Parathyroid adenoma (tissue), 2 donors: ENCODE results near the gene PIK3C2A.
"Not testable (repeated sequence)": the region's sequence is repeated elsewhere in the genome, so short reads cannot be mapped to it uniquely, and the experiment has no call there.

Source experiments
- H2AFZ ChIP-seq: fragments of 300-600 bp; sonication (generic); one replicate; pipeline ENCODE4 v1.7.0; 2017; ENCODE audit warnings: antibody characterized with exemption, mild to moderate bottlenecking
- H3K27ac ChIP-seq: fragments of 300-600 bp; sonication (generic); one replicate; pipeline ENCODE4 v1.7.0; 2017
- H3K27me3 ChIP-seq: fragments of 300-600 bp; sonication (generic); one replicate; pipeline ENCODE4 v1.7.0; 2017; ENCODE audit warnings: low read length; ENCODE audit not compliant: control insufficient read depth, insufficient read depth
- H3K36me3 ChIP-seq: fragments of 300-600 bp; sonication (generic); one replicate; pipeline ENCODE4 v1.7.0; 2017; ENCODE audit warnings: low read length; ENCODE audit not compliant: control insufficient read depth, insufficient read depth
- H3K4me1 ChIP-seq: fragments of 300-600 bp; sonication (generic); one replicate; pipeline ENCODE4 v1.7.0; 2017; ENCODE audit warnings: control low read depth
- H3K4me2 ChIP-seq: fragments of 300-600 bp; sonication (generic); one replicate; pipeline ENCODE4 v1.7.0; 2017; ENCODE audit warnings: low read length
- H3K4me3 ChIP-seq: fragments of 300-600 bp; sonication (generic); one replicate; pipeline ENCODE4 v1.7.0; 2017; ENCODE audit warnings: low read depth, low read length
- H3K79me2 ChIP-seq: fragments of 300-600 bp; sonication (generic); one replicate; pipeline ENCODE4 v1.7.0; 2017; ENCODE audit warnings: control low read depth
- H3K9ac ChIP-seq: fragments of 300-600 bp; sonication (generic); one replicate; pipeline ENCODE4 v1.7.0; 2017; ENCODE audit warnings: mild to moderate bottlenecking
- H3K9me3 ChIP-seq: fragments of 300-600 bp; sonication (generic); one replicate; pipeline ENCODE4 v1.7.0; 2017; ENCODE audit warnings: low read length; ENCODE audit not compliant: control insufficient read depth
- TF ChIP-seq, protein P1 (sequence below): fragments of 300-600 bp; sonication (generic); IDR thresholded peaks from one replicate; pipeline ENCODE4 v1.7.0; 2017; ENCODE audit warnings: antibody characterized with exemption, mild to moderate bottlenecking
- donor health status: primary hyperparathyroidism.

PIK3C2A gene

GRCh38 chr11:17250561-17251350, 43.0 kb upstream of the PIK3C2A start:
- Histone ChIP-seq H3K27me3 (no peaks in the 10 kb centered on the region), H3K4me1 (no peaks in the 10 kb centered on the region), H3K9ac (no peak overlapping the region), H3K27ac (no peak overlapping the region), H3K79me2 (no peaks in the 10 kb centered on the region), H2AFZ (no peak overlapping the region), H3K9me3 (no peaks in the 10 kb centered on the region), H3K4me3 (no peak overlapping the region), H3K36me3 (no peaks in the 10 kb centered on the region), H3K4me2 (no peak overlapping the region)
- TF ChIP-seq, protein P1, sequence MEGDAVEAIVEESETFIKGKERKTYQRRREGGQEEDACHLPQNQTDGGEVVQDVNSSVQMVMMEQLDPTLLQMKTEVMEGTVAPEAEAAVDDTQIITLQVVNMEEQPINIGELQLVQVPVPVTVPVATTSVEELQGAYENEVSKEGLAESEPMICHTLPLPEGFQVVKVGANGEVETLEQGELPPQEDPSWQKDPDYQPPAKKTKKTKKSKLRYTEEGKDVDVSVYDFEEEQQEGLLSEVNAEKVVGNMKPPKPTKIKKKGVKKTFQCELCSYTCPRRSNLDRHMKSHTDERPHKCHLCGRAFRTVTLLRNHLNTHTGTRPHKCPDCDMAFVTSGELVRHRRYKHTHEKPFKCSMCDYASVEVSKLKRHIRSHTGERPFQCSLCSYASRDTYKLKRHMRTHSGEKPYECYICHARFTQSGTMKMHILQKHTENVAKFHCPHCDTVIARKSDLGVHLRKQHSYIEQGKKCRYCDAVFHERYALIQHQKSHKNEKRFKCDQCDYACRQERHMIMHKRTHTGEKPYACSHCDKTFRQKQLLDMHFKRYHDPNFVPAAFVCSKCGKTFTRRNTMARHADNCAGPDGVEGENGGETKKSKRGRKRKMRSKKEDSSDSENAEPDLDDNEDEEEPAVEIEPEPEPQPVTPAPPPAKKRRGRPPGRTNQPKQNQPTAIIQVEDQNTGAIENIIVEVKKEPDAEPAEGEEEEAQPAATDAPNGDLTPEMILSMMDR: no peak

GRCh38 chr11:17244046-17244445, 36.3 kb upstream of the PIK3C2A start:
- Histone ChIP-seq H3K27me3 (no peaks in the 10 kb centered on the region), H3K4me2 (no peak overlapping the region), H3K4me3 (no peak overlapping the region), H3K4me1 (peaks cover 5% of the 10 kb centered on the region), H3K79me2 (no peaks in the 10 kb centered on the region), H3K9me3 (no peaks in the 10 kb centered on the region), H2AFZ (no peak overlapping the region), H3K9ac (no peak overlapping the region), H3K27ac (no peak overlapping the region), H3K36me3 (no peaks in the 10 kb centered on the region)
- TF ChIP-seq, protein P1: no peak

DNA sequence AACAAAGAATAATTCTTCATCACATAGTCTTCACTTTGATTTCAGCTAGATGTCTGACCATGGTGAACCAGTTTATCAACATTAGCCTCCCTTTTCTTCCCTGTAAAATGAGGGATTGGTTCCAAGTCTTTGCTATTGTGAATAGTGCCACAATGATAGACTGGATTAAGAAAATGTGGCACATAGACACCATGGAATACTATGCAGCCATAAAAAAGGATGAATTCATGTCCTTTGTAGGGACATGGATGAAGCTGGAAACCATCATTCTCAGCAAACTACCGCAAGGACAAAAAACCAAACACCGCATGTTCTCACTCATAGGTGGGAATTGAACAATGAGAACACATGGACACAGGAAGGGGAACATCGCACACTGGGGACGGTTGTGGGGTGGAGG, 35.2 kb upstream of the PIK3C2A start:
- not testable (repeated sequence) for H3K4me2 ChIP-seq, H3K27me3 ChIP-seq, H2AFZ ChIP-seq, H3K9me3 ChIP-seq, H3K27ac ChIP-seq, H3K9ac ChIP-seq, H3K79me2 ChIP-seq, H3K36me3 ChIP-seq, H3K4me3 ChIP-seq
- H3K4me1 ChIP-seq: peaks cover 13% of the 10 kb centered on the region

- Histone ChIP-seq H3K9me3 (no peaks in the 10 kb centered on the region), H3K4me1 (peaks cover 13% of the 10 kb centered on the region), H3K79me2 (no peaks in the 10 kb centered on the region), H2AFZ (no peak overlapping the region), H3K9ac (no peak overlapping the region), H3K27me3 (no peaks in the 10 kb centered on the region), H3K36me3 (no peaks in the 10 kb centered on the region), H3K27ac (no peak overlapping the region), H3K4me3 (no peak overlapping the region), H3K4me2 (no peak overlapping the region)
- TF ChIP-seq, protein P1: no peak
These were observed 33.0 kb upstream of the PIK3C2A start for GRCh38 chr11:17240780-17241179.

DNA sequence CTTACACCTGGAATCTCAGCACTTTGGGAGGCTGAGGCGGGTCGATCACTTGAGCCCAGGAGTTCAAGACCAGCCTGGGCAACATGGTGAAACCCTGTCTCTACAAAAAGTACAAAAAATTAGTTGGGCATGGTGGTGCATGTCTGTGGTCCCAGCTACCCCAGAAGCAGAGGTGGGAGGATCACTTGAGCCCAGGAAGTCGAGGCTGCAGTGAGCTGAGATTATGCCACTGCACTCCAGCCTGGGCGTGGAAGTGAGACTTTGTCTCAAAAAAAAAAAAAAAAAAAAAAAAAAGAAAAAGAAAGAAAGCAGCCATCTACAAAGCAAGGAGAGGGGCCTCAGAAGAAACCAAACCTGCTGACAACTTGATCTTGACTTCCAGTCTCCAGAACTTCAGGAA, 32.1 kb upstream of the PIK3C2A start:
- not testable (repeated sequence) for H3K9me3 ChIP-seq, H3K36me3 ChIP-seq, H3K4me2 ChIP-seq, H3K4me3 ChIP-seq, H3K9ac ChIP-seq, H3K27me3 ChIP-seq, H3K79me2 ChIP-seq, H2AFZ ChIP-seq
- Histone ChIP-seq H3K27ac (peak overlapping the region; percentile 94), H3K4me1 (peaks cover 13% of the 10 kb centered on the region)

GRCh38 chr11:17238377-17238776, 30.6 kb upstream of the PIK3C2A start:
- Histone ChIP-seq H3K4me1 (peaks cover 13% of the 10 kb centered on the region), H3K27me3 (no peaks in the 10 kb centered on the region), H3K9ac (no peak overlapping the region), H3K4me3 (peak overlapping the region; percentile 8), H3K36me3 (no peaks in the 10 kb centered on the region), H2AFZ (no peak overlapping the region), H3K27ac (peak overlapping the region; percentile 94), H3K79me2 (no peaks in the 10 kb centered on the region), H3K4me2 (peak overlapping the region; percentile 26), H3K9me3 (no peaks in the 10 kb centered on the region)
- TF ChIP-seq, protein P1: no peak
